Natural killer cell treated with Interleukin-12 subunit alpha and Interleukin-12 subunit beta and Interleukin-15 and Interleukin-18, amount 100 ng/mL, for 72 hours (primary cell): ENCODE results near the gene FMOD. TPM values are rescaled to one million over a fixed set of nuclear protein-coding genes. Genes with fewer than 3 reads are reported as not detected.

Experiments
- ATAC-seq, 2 donors: fragments of 150-1000 bp; cut with Tn5 transposase in 1 of 2; sonication (Bioruptor Pico), chemical (Tn5 transposase) in 1 of 2; 2 replicates each; pipeline ENCODE4 v1.10.0; 2021
- DNase-seq: peaks from one replicate; pipeline ENCODE4 v3.0.0; 2022; ENCODE audit warnings: low spot score
- H3K27ac Mint-ChIP-seq, 2 donors: 1 replicate in 1 of 2; 2 replicates in 1 of 2; pipeline ENCODE4 v1.8.0; 2022; ENCODE audit warnings: mixed read lengths in 2 of 2, mild to moderate bottlenecking in 1 of 2, moderate library complexity in 1 of 2
- H3K27me3 Mint-ChIP-seq, 2 donors: 1 replicate in 1 of 2; 2 replicates in 1 of 2; pipeline ENCODE4 v1.8.0; 2022; ENCODE audit warnings: mixed read lengths in 2 of 2
- H3K36me3 Mint-ChIP-seq: one replicate; pipeline ENCODE4 v1.8.0; 2022; ENCODE audit warnings: mixed read lengths
- H3K4me1 Mint-ChIP-seq, 2 donors: 1 replicate in 1 of 2; 2 replicates in 1 of 2; pipeline ENCODE4 v1.8.0; 2022; ENCODE audit warnings: low read depth in 2 of 2, mixed read lengths in 2 of 2, mild to moderate bottlenecking in 1 of 2
- H3K4me3 Mint-ChIP-seq: one replicate; pipeline ENCODE4 v1.8.0; 2022; ENCODE audit warnings: mixed read lengths
- H3K9me3 Mint-ChIP-seq: 2 replicates; pipeline ENCODE4 v1.8.0; 2022; ENCODE audit warnings: mixed read lengths
- total RNA-seq, 2 donors: library from RNA; stranded (reverse); gene quantifications; one replicate each; pipeline ENCODE4 v1.2.3, GENCODE V29; 2022

FMOD gene
- total RNA-seq, 2 donors from 2014 or later = not detected

- Mint-ChIP-seq H3K4me1 (peaks cover 4 to 8% of the 10 kb centered on the region in 2 donors), H3K27me3 (peaks cover 9 to 17% of the 10 kb centered on the region in 2 donors), H3K4me3 (no peak overlapping the region), H3K27ac (no peak overlapping the region), H3K36me3 (no peaks in the 10 kb centered on the region), H3K9me3 (no peaks in the 10 kb centered on the region)
- DNase-seq (no peak), ATAC-seq (no peak)
Measured at GRCh38 chr1:203369666-203370065, 18.7 kb upstream of the FMOD start.

- Mint-ChIP-seq H3K4me3 (no peak overlapping the region), H3K4me1 (peaks cover 10 to 14% of the 10 kb centered on the region in 2 donors), H3K27me3 (peaks cover 7 to 21% of the 10 kb centered on the region in 2 donors), H3K36me3 (no peaks in the 10 kb centered on the region), H3K27ac (no peak overlapping the region), H3K9me3 (no peaks in the 10 kb centered on the region)
- DNase-seq = no peak
- ATAC-seq = no peak
Measured at GRCh38 chr1:203368624-203369451, 17.9 kb upstream of the FMOD start.

- Mint-ChIP-seq H3K27me3 (peaks cover 2 to 21% of the 10 kb centered on the region in 2 donors), H3K4me1 (peaks cover 10 to 14% of the 10 kb centered on the region in 2 donors), H3K9me3 (no peaks in the 10 kb centered on the region)
Measured at GRCh38 chr1:203367057-203367456, 16.1 kb upstream of the FMOD start.

GRCh38 chr1:203366476-203366875 lies 15.6 kb upstream of the FMOD start:
- no peaks in the 10 kb centered on the region for H3K9me3 Mint-ChIP-seq
- no peak for ATAC-seq
- no peak overlapping the region for H3K4me3 Mint-ChIP-seq
- DNase-seq = no peak
- H3K27ac Mint-ChIP-seq = no peak overlapping the region
- peaks cover 3 to 24% of the 10 kb centered on the region in 2 donors for H3K27me3 Mint-ChIP-seq
- peaks cover 10 to 14% of the 10 kb centered on the region in 2 donors for H3K4me1 Mint-ChIP-seq
- no peaks in the 10 kb centered on the region for H3K36me3 Mint-ChIP-seq

More at GRCh38 chr1:203367057-203367456, 16.1 kb upstream of the FMOD start:
- no peak overlapping the region for H3K4me3 Mint-ChIP-seq
- DNase-seq (no peak), ATAC-seq (no peak)
- no peak overlapping the region for H3K27ac Mint-ChIP-seq
- H3K36me3 Mint-ChIP-seq = no peaks in the 10 kb centered on the region

- Mint-ChIP-seq H3K27me3 (peaks cover 13 to 34% of the 10 kb centered on the region in 2 donors), H3K4me1 (peaks cover 10 to 14% of the 10 kb centered on the region in 2 donors), H3K36me3 (no peaks in the 10 kb centered on the region), H3K9me3 (no peaks in the 10 kb centered on the region), H3K27ac (peak overlapping the region; percentile 2 to 9), H3K4me3 (peak overlapping the region; percentile 24)
- ATAC-seq (peak; percentile 59 to 83), DNase-seq (no peak)
Measured at GRCh38 chr1:203364806-203365205, 13.9 kb upstream of the FMOD start.

- Mint-ChIP-seq H3K27me3 (peaks cover 15 to 33% of the 10 kb centered on the region in 2 donors), H3K4me3 (peak overlapping the region; percentile 24), H3K4me1 (peaks cover 10 to 14% of the 10 kb centered on the region in 2 donors), H3K36me3 (no peaks in the 10 kb centered on the region), H3K9me3 (no peaks in the 10 kb centered on the region), H3K27ac (peak overlapping the region; percentile 2 to 9)
- no peak for DNase-seq
- peak in 1 of 2 donors; percentile 49 for ATAC-seq
Measured at GRCh38 chr1:203364094-203364801, 13.3 kb upstream of the FMOD start.

- no peaks in the 10 kb centered on the region for H3K9me3 Mint-ChIP-seq
- ATAC-seq = no peak
- peaks cover 19 to 42% of the 10 kb centered on the region in 2 donors for H3K27me3 Mint-ChIP-seq
- H3K4me1 Mint-ChIP-seq = peaks cover 10 to 14% of the 10 kb centered on the region in 2 donors
- no peaks in the 10 kb centered on the region for H3K36me3 Mint-ChIP-seq
- no peak for DNase-seq
- H3K27ac Mint-ChIP-seq = no peak overlapping the region
- no peak overlapping the region for H3K4me3 Mint-ChIP-seq
Measured at GRCh38 chr1:203362720-203363025, 11.8 kb upstream of the FMOD start.

- Mint-ChIP-seq H3K4me3 (no peak overlapping the region), H3K36me3 (no peaks in the 10 kb centered on the region), H3K9me3 (no peaks in the 10 kb centered on the region), H3K27me3 (peaks cover 19 to 47% of the 10 kb centered on the region in 2 donors), H3K4me1 (peaks cover 10 to 14% of the 10 kb centered on the region in 2 donors), H3K27ac (no peak overlapping the region)
- ATAC-seq (no peak), DNase-seq (no peak)
Measured at GRCh38 chr1:203361945-203362719, 11.2 kb upstream of the FMOD start.

GRCh38 chr1:203360547-203361185 lies 9.7 kb upstream of the FMOD start:
- H3K4me1 Mint-ChIP-seq = peaks cover 10 to 14% of the 10 kb centered on the region in 2 donors
- peaks cover 21 to 59% of the 10 kb centered on the region in 2 donors for H3K27me3 Mint-ChIP-seq

GRCh38 chr1:203359010-203359571 lies 8.2 kb upstream of the FMOD start:
- DNase-seq = no peak
- Mint-ChIP-seq H3K27me3 (peaks cover 22 to 49% of the 10 kb centered on the region in 2 donors), H3K27ac (no peak overlapping the region), H3K36me3 (no peaks in the 10 kb centered on the region), H3K9me3 (no peaks in the 10 kb centered on the region), H3K4me3 (no peak overlapping the region), H3K4me1 (peaks cover under 1% of the 10 kb centered on the region in 2 donors)
- ATAC-seq = no peak

More at GRCh38 chr1:203360547-203361185, 9.7 kb upstream of the FMOD start:
- no peaks in the 10 kb centered on the region for H3K36me3 Mint-ChIP-seq
- DNase-seq = no peak
- no peaks in the 10 kb centered on the region for H3K9me3 Mint-ChIP-seq
- no peak overlapping the region for H3K27ac Mint-ChIP-seq
- no peak for ATAC-seq
- H3K4me3 Mint-ChIP-seq = no peak overlapping the region

GRCh38 chr1:203354246-203354645 lies 3.3 kb upstream of the FMOD start:
- Mint-ChIP-seq H3K4me3 (no peak overlapping the region), H3K4me1 (peaks cover 6 to 11% of the 10 kb centered on the region in 2 donors), H3K9me3 (no peaks in the 10 kb centered on the region), H3K27me3 (peaks cover 32 to 58% of the 10 kb centered on the region in 2 donors), H3K27ac (no peak overlapping the region), H3K36me3 (no peaks in the 10 kb centered on the region)
- DNase-seq (no peak), ATAC-seq (no peak)

- no peak for DNase-seq
- Mint-ChIP-seq H3K27ac (no peak overlapping the region), H3K4me3 (no peak overlapping the region), H3K27me3 (peaks cover 33 to 55% of the 10 kb centered on the region in 2 donors), H3K36me3 (no peaks in the 10 kb centered on the region), H3K4me1 (peaks cover 6 to 11% of the 10 kb centered on the region in 2 donors), H3K9me3 (no peaks in the 10 kb centered on the region)
- ATAC-seq = no peak
Measured at GRCh38 chr1:203353486-203353885, 2.6 kb upstream of the FMOD start.
